Measurements from ENCODE around the gene SH2B2.

Gene SH2B2

DNA sequence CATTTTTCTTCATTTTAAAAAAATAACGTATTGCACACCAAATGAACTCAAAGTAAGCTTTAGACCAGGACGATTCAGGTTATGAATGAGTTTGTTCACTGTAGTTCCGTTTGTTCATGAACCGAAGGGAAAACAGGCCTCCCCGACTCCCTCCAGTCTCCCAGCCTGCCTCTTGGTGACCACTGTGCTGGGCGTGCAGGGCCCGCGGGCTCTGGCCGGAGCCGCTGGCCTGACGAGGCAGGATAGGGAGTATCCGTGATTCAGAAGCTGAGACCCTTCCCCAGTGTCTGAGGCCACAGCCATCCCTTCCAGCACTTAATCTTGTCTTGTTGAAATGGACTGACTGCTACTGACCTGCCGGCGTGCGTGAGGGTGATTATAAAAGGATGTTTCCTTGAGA lies 30.8 kb upstream of the SH2B2 start:
- DNase-seq (ENCODE audit: low spot score), result no peak
- in situ Hi-C loops (cut with MboI; ENCODE audit: low pct_unique_long_range_greater_than_20kb, low sequenced_read_pairs, unreplicated experiment), result no loop called here
- TF ChIP-seq, protein P1, sequence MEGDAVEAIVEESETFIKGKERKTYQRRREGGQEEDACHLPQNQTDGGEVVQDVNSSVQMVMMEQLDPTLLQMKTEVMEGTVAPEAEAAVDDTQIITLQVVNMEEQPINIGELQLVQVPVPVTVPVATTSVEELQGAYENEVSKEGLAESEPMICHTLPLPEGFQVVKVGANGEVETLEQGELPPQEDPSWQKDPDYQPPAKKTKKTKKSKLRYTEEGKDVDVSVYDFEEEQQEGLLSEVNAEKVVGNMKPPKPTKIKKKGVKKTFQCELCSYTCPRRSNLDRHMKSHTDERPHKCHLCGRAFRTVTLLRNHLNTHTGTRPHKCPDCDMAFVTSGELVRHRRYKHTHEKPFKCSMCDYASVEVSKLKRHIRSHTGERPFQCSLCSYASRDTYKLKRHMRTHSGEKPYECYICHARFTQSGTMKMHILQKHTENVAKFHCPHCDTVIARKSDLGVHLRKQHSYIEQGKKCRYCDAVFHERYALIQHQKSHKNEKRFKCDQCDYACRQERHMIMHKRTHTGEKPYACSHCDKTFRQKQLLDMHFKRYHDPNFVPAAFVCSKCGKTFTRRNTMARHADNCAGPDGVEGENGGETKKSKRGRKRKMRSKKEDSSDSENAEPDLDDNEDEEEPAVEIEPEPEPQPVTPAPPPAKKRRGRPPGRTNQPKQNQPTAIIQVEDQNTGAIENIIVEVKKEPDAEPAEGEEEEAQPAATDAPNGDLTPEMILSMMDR (IDR thresholded peaks at IDR 0.05; ENCODE audit: extremely low read depth, insufficient read depth, missing control alignments), result no peak

DNA sequence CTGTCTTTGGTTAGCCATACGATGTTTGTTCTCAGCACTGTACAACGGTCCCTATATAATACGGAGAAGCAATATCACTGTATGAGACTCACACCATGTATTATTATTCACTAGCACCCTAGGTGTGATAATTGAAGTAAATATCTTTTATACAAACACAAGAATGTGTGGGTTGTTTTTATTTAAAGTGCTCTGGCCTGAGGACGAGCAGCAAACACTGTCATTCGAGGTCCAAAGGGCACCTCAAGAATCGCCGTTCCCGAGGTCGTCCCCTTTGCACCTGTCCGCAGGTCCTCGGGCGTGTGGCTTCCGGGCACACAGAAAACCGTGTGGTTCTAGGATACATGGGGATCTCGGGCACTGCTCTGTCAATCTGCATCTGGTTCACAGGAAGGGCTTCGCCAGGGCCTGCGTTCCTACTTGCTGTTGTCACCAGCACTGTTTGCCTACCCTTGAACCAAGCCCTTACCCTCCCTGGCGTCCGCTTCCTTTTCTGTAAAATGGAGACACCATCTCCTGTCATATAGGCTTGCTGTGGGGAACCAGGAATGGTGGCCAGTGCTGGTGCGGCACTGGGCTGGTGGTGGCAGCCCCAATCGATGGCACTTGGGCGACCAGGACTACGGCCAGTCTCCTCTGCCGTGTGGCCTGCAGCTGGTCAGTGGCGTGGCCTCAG lies 28.5 kb upstream of the SH2B2 start:
- in situ Hi-C loops (cut with MboI; ENCODE audit: low pct_unique_long_range_greater_than_20kb, low sequenced_read_pairs, unreplicated experiment), result no loop called here
- DNase-seq (ENCODE audit: low spot score), result no peak
- TF ChIP-seq, protein P1 (IDR thresholded peaks at IDR 0.05; ENCODE audit: extremely low read depth, insufficient read depth, missing control alignments), result no peak

DNA sequence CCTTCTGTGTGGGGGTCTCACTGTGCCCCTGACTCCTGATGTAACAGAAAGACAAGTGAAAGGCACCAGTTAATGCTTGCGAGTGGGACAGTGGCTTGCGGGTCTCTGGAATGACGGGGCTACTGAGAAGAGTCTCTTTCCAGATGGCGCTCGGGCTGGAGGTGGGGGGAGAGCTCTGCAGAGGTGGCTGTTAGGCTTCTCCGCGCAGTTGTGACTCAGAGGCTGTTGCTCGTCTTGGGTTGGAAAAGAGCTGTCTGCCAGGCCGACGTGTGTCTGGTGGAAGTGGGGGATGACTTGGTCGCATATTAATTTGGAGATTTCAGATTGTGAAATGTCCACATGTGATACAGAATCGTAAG lies 27.9 kb upstream of the SH2B2 start:
- TF ChIP-seq, protein P1 (IDR thresholded peaks at IDR 0.05; ENCODE audit: extremely low read depth, insufficient read depth, missing control alignments), result no peak
- no peak for DNase-seq (ENCODE audit: low spot score)
- in situ Hi-C loops (cut with MboI; ENCODE audit: low pct_unique_long_range_greater_than_20kb, low sequenced_read_pairs, unreplicated experiment), result no loop called here

DNA sequence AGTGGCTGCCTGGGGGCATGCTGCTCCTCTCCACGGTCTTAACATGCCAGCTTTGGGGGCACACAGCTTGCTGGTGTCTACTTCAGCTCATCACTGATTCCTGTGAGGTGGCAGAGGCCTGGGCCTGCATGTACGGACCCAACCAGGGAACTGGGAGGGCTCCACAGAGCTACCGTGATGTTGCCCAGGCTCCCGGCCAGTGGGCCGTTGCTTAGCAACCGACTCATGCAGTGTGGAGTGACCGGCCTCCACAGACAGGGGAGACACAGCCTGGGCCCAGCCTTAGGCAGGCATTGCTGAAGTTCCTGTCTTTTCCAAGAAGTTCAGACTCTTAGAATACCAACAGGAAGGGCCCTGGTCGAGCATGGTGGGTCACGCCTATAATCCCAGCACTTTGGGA lies 25.8 kb upstream of the SH2B2 start:
- no peak for DNase-seq (ENCODE audit: low spot score)
- in situ Hi-C loops (cut with MboI; ENCODE audit: low pct_unique_long_range_greater_than_20kb, low sequenced_read_pairs, unreplicated experiment), result loop anchor here (10.0 kb wide), 1 partner anchor 716 kb away; no protein-coding TSS in a partner anchor
- TF ChIP-seq, protein P1 (IDR thresholded peaks at IDR 0.05; ENCODE audit: extremely low read depth, insufficient read depth, missing control alignments), result no peak

DNA sequence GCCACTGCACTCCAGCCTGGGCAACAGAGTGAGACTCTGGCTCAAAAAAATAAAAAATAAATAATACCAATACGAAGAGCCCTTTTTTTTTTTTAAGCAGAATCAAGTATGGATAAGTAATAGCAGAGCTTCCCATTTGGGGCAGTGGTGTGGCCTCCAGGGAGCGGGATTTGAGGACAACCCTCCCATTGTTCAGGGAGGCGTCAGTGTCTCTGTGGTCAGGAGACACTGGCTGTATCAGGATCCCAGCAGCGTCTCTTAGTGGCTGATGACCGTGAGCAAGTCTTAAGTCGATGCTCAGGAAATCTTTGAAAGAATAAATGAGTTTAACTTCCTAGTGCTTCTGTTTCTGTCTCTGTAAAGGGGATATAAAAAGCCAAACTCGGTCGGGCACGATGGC lies 25.2 kb upstream of the SH2B2 start:
- in situ Hi-C loops (cut with MboI; ENCODE audit: low pct_unique_long_range_greater_than_20kb, low sequenced_read_pairs, unreplicated experiment), result loop anchor here (10.0 kb wide), 1 partner anchor 717 kb away; no protein-coding TSS in a partner anchor
- TF ChIP-seq, protein P1 (IDR thresholded peaks at IDR 0.05; ENCODE audit: extremely low read depth, insufficient read depth, missing control alignments), result no peak
- DNase-seq (ENCODE audit: low spot score), result no peak

DNA sequence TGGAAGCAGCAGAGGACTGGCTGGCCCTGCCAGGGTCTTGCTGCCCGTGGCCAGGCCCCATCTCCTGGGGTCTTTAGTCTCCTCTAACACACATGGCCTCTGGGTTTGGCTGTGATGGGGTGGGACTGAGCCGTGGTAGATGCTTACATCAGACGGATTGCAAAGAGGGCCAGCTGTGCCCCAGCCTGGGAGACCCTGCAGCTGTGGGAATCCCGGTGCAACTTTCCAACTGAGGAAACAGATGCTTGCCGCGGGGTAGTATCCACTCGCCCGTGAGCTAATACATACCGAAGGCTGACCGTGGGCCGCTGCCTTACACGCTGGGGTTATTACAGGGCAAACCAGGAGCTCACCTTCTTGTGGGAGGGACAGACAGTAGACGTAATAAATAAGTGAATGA lies 24.1 kb upstream of the SH2B2 start:
- in situ Hi-C loops (cut with MboI; ENCODE audit: low pct_unique_long_range_greater_than_20kb, low sequenced_read_pairs, unreplicated experiment), result loop anchor here (10.0 kb wide), 1 partner anchor 718 kb away; no protein-coding TSS in a partner anchor
- TF ChIP-seq, protein P1 (IDR thresholded peaks at IDR 0.05; ENCODE audit: extremely low read depth, insufficient read depth, missing control alignments), result no peak
- DNase-seq (ENCODE audit: low spot score), result no peak

All from GM13977 (cell line).